Tibial nerve (tissue), 4 donors: ENCODE data around the gene HSBP1.

ENCODE experiments used
- EP300 ChIP-seq, 2 donors: sonication (generic); formaldehyde crosslinking; IDR thresholded peaks; one replicate each; pipeline ENCODE4 v1.6.1; 2017; ENCODE audit warnings: antibody characterized with exemption in 2 of 2, mild to moderate bottlenecking in 1 of 2
- TF ChIP-seq, protein P1 (sequence below), 5 experiments: fragments of 200-600 bp in 3 of 5; fragments of 450-650 bp in 2 of 5; sonication (generic) in 3 of 5; IDR thresholded peaks; one replicate each; pipeline ENCODE4 v1.5.1; 2016 to 2019; ENCODE audit warnings: antibody characterized with exemption in 5 of 5, mild to moderate bottlenecking in 3 of 5, moderate library complexity in 2 of 5

DNA sequence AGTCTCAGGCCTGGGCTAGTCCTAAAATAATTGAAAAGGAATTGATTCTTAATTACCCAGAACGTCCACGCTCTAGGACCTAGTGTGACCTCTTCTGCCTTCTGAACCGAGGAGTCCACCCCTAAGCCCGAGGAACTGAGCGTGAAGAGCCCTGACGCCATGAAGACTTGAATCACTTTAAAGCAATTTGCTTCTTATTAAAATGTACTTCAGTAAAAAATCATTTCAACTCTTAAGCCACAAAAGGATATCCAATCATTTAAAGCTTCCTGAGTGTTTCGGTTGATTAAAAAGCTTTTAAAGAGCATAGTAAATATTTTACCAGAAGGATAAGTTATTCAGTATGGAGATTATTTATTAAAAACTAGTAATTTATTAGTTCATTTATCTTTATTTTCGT lies 11.6 kb downstream of the HSBP1 start:
- no peak for TF ChIP-seq EP300 (IDR thresholded peaks at IDR 0.05)
- TF ChIP-seq, protein P1, sequence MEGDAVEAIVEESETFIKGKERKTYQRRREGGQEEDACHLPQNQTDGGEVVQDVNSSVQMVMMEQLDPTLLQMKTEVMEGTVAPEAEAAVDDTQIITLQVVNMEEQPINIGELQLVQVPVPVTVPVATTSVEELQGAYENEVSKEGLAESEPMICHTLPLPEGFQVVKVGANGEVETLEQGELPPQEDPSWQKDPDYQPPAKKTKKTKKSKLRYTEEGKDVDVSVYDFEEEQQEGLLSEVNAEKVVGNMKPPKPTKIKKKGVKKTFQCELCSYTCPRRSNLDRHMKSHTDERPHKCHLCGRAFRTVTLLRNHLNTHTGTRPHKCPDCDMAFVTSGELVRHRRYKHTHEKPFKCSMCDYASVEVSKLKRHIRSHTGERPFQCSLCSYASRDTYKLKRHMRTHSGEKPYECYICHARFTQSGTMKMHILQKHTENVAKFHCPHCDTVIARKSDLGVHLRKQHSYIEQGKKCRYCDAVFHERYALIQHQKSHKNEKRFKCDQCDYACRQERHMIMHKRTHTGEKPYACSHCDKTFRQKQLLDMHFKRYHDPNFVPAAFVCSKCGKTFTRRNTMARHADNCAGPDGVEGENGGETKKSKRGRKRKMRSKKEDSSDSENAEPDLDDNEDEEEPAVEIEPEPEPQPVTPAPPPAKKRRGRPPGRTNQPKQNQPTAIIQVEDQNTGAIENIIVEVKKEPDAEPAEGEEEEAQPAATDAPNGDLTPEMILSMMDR (IDR thresholded peaks at IDR 0.05): no peak
